Brain microvascular endothelial cell (primary cell): Measurements from ENCODE around the gene MYO3B.

ENCODE experiments used
- DNase-seq: peaks from one replicate; pipeline ENCODE4 v3.0.0-alpha.2; 2020
- H3K27ac ChIP-seq: fragments of 250-450 bp; sonication (Bioruptor Pico); 2 replicates; pipeline ENCODE4 v1.5.1; 2020; ENCODE audit warnings: mild to moderate bottlenecking, moderate library complexity
- H3K27me3 ChIP-seq: fragments of 250-450 bp; sonication (Bioruptor Pico); replicated peaks from 2 replicates; pipeline ENCODE4 v1.5.1; 2020; ENCODE audit warnings: mild to moderate bottlenecking
- H3K36me3 ChIP-seq: fragments of 250-450 bp; sonication (Bioruptor Pico); replicated peaks from 2 replicates; pipeline ENCODE4 v1.5.1; 2020; ENCODE audit warnings: mild to moderate bottlenecking
- H3K4me3 ChIP-seq: 2 replicates; pipeline ENCODE4 v1.5.1; 2011; ENCODE audit warnings: low read depth, mild to moderate bottlenecking, control low read depth, low read length, moderate library complexity
- CTCF ChIP-seq: IDR thresholded peaks from 2 replicates; pipeline ENCODE4 v1.5.1; 2011; ENCODE audit warnings: low read depth, mild to moderate bottlenecking, moderate library complexity, low read length, control low read depth, inconsistent platforms; ENCODE audit errors: missing control alignments
- in situ Hi-C: cut with HindIII; loops from 2 replicates; pipeline ENCODE4 v1.10.0; 2017; ENCODE audit warnings: low sequenced_read_pairs, low pct_ligation_motif_present

The MYO3B gene

DNA sequence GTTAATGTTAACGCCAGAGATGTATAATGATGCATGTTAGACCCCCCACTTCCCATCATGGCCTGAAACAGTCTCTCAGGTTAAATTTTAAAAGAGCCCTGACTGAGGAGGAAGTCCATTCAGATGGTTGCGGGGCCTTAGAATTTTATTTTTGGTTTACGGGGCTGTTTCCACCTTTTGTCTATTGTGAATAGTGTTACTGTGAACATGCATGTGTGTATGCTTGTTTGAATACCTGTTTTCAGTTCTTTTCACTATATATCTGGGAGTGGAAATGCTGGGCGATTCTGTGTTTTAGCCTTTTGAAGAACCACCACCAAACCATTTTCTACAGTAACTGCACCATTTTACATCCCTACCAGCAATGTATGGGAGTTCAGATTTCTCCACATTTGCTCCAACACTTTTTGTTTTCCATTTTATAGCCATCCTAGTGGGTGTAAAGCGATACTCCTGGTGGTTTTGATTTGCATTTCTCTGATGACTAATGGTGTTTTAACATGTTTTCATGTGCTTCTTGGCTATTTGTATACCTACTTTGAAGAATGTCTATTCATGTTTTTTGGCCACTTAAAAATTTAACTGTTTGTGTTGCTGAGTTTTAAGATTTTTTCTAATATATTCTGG is 133.0 kb downstream of the MYO3B start:
- no peak for DNase-seq
- in situ Hi-C loops, result no loop called here
- Histone ChIP-seq H3K27me3 (no peaks in the 10 kb centered on the region), H3K27ac (no peak overlapping the region), H3K4me3 (no peak overlapping the region), H3K36me3 (no peaks in the 10 kb centered on the region)
- no peak for TF ChIP-seq CTCF

- H3K27me3 ChIP-seq, result no peaks in the 10 kb centered on the region
- no peak overlapping the region for H3K4me3 ChIP-seq
- no peak for TF ChIP-seq CTCF
- no peaks in the 10 kb centered on the region for H3K36me3 ChIP-seq
- no peak for DNase-seq
- in situ Hi-C loops, result no loop called here
- H3K27ac ChIP-seq, result no peak overlapping the region
Observed at GRCh38 chr2:170313347-170313991, 135.5 kb downstream of the MYO3B start.

DNA sequence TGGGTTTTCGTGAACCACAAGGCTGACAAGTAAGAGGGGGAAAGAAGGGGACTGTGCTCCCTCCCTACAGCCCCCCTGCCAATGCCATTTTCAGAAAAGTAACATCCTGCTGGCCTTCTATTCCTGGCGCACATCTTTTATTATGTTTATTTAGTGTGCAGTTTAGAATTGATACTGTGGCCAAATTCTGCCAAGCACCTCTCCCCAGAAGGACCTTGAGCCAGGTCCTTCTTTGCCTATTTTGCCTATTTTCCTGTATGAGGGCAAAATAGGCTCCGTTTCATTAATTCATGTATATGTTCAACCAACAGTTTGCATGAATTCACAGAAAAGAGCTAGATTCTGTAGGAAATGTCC is 136.0 kb downstream of the MYO3B start:
- Histone ChIP-seq H3K4me3 (no peak overlapping the region), H3K27ac (no peak overlapping the region), H3K27me3 (no peaks in the 10 kb centered on the region), H3K36me3 (no peaks in the 10 kb centered on the region)
- TF ChIP-seq CTCF, result no peak
- in situ Hi-C loops, result no loop called here
- DNase-seq, result no peak

DNA sequence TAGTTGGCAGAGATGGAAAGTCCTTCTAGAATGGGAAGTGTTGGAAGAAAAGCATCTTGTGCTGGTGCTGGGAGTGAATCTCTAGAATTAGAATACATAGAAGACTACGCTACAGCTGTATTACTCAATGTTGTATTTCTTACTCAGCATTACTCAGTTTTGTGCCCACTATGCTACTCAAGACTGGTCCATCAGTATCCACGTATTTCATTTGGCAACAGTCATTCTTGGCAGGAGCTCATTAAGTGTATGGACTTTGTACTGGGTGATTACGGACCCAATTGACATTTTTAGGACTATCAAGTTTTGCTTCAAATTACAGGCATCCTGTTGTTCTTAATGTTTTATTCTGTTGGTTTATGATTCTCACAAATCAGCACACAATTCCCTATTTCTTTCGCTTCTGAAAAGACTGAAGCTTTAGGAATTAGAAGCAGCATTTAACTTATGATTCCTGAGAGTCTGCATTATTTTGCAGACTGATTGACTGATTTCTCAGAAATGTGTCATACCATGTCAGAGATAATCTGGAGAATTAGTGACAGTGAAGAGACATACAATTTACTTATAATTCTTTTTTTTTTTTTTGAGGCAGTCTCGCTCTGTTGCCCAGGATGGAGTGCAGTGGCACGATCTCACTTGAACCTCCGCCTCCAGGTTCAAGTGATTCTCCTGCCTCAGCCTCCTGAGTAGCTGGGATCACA is 136.9 kb downstream of the MYO3B start:
- no peak overlapping the region for H3K4me3 ChIP-seq
- DNase-seq, result no peak
- H3K27ac ChIP-seq, result no peak overlapping the region
- H3K27me3 ChIP-seq, result no peaks in the 10 kb centered on the region
- in situ Hi-C loops, result no loop called here
- no peaks in the 10 kb centered on the region for H3K36me3 ChIP-seq
- TF ChIP-seq CTCF, result no peak

DNA sequence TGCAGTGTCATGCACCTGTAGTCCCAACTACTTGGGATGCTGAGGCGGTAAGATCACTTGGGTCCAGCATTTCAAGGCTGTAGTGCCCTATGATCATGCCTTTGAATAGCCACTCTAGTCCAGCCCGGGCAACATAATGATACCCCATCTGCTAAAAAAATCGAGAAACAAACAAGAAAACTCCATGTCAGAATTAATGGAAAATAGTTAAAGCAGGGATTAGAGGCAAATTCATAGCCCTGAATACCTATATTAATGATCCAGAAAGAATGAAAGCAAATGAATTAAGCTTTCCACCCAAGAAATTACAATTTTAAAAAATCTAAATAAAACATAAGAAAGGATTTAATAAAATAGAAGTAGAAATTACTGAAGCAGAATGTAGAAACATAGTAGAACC is 143.0 kb downstream of the MYO3B start:
- no peak for DNase-seq
- TF ChIP-seq CTCF, result no peak
- H3K4me3 ChIP-seq, result no peak overlapping the region
- no peaks in the 10 kb centered on the region for H3K27me3 ChIP-seq
- no peak overlapping the region for H3K27ac ChIP-seq
- H3K36me3 ChIP-seq, result no peaks in the 10 kb centered on the region
- in situ Hi-C loops, result no loop called here
